ENCODE data around the gene SPAG6.

The SPAG6 gene

GRCh38 chr10:22335173-22335933 is 9.9 kb upstream of the SPAG6 start:
- FAIRE-seq (peak; percentile 77), DNase-seq (ENCODE audit: insufficient read length) (peak; percentile 51)
- TF ChIP-seq POLR2AphosphoS5 (IDR thresholded peaks at IDR 0.05; ENCODE audit: low read depth, low read length) (no peak), POLR2A (IDR thresholded peaks at IDR 0.05; ENCODE audit: low read depth, low read length) (peak; percentile 24; the same call in 1 of the 2 replicates)

GRCh38 chr10:22338185-22338900 is 7.0 kb upstream of the SPAG6 start:
- DNase-seq (ENCODE audit: insufficient read length) (no peak), FAIRE-seq (no peak)
- TF ChIP-seq POLR2A (IDR thresholded peaks at IDR 0.05; ENCODE audit: low read depth, low read length) (no peak), POLR2AphosphoS5 (IDR thresholded peaks at IDR 0.05; ENCODE audit: low read depth, low read length) (no peak), TAF1 (IDR thresholded peaks at IDR 0.05; ENCODE audit: borderline replicate concordance, low read depth, low read length) (no peak)

- FAIRE-seq: no peak
- no peak for DNase-seq (ENCODE audit: insufficient read length)
- TF ChIP-seq POLR2A (IDR thresholded peaks at IDR 0.05; ENCODE audit: low read depth, low read length): no peak
- TF ChIP-seq POLR2AphosphoS5 (IDR thresholded peaks at IDR 0.05; ENCODE audit: low read depth, low read length): no peak
- TF ChIP-seq TAF1 (IDR thresholded peaks at IDR 0.05; ENCODE audit: borderline replicate concordance, low read depth, low read length): no peak
These were observed 6.4 kb upstream of the SPAG6 start for GRCh38 chr10:22338931-22339330.

- FAIRE-seq (peak; percentile 84), DNase-seq (ENCODE audit: insufficient read length) (no peak)
- no peak for TF ChIP-seq TAF1 (IDR thresholded peaks at IDR 0.05; ENCODE audit: borderline replicate concordance, low read depth, low read length)
- TF ChIP-seq POLR2AphosphoS5 (IDR thresholded peaks at IDR 0.05; ENCODE audit: low read depth, low read length): no peak
- TF ChIP-seq POLR2A (IDR thresholded peaks at IDR 0.05; ENCODE audit: low read depth, low read length): no peak
These were observed 5.5 kb upstream of the SPAG6 start for GRCh38 chr10:22339761-22340328.

- DNase-seq (ENCODE audit: insufficient read length) (no peak), FAIRE-seq (peak; percentile 69)
- TF ChIP-seq POLR2A (IDR thresholded peaks at IDR 0.05; ENCODE audit: low read depth, low read length) (no peak; the same call in 1 of the 2 replicates), TAF1 (IDR thresholded peaks at IDR 0.05; ENCODE audit: borderline replicate concordance, low read depth, low read length) (0 out of 2 replicates have a peak, but pooled peaks have one; percentile 24), POLR2AphosphoS5 (IDR thresholded peaks at IDR 0.05; ENCODE audit: low read depth, low read length) (peak; percentile 50; the same call in 1 of the 2 replicates)
These were observed 4.7 kb upstream of the SPAG6 start for GRCh38 chr10:22340329-22341189.

- TF ChIP-seq POLR2AphosphoS5 (IDR thresholded peaks at IDR 0.05; ENCODE audit: low read depth, low read length): no peak
- TF ChIP-seq POLR2A (IDR thresholded peaks at IDR 0.05; ENCODE audit: low read depth, low read length): 0 out of 2 replicates have a peak, but pooled peaks have one; percentile 11
- FAIRE-seq (peak; percentile 78), DNase-seq (ENCODE audit: insufficient read length) (no peak)
These were observed 3.9 kb upstream of the SPAG6 start for GRCh38 chr10:22341190-22341925.

GRCh38 chr10:22341926-22342196 is 3.4 kb upstream of the SPAG6 start:
- TF ChIP-seq TAF1 (IDR thresholded peaks at IDR 0.05; ENCODE audit: borderline replicate concordance, low read depth, low read length) (no peak), POLR2AphosphoS5 (IDR thresholded peaks at IDR 0.05; ENCODE audit: low read depth, low read length) (no peak), POLR2A (IDR thresholded peaks at IDR 0.05; ENCODE audit: low read depth, low read length) (no peak)
- DNase-seq (ENCODE audit: insufficient read length) (no peak), FAIRE-seq (no peak)

- TF ChIP-seq POLR2AphosphoS5 (IDR thresholded peaks at IDR 0.05; ENCODE audit: low read depth, low read length): no peak
- TF ChIP-seq TAF1 (IDR thresholded peaks at IDR 0.05; ENCODE audit: borderline replicate concordance, low read depth, low read length): no peak
- no peak for TF ChIP-seq POLR2A (IDR thresholded peaks at IDR 0.05; ENCODE audit: low read depth, low read length)
- FAIRE-seq (peak; percentile 50), DNase-seq (ENCODE audit: insufficient read length) (no peak)
These were observed 2.9 kb upstream of the SPAG6 start for GRCh38 chr10:22342421-22342820.

- DNase-seq (ENCODE audit: insufficient read length) (no peak), FAIRE-seq (peak; percentile 77)
- no peak for TF ChIP-seq TAF1 (IDR thresholded peaks at IDR 0.05; ENCODE audit: borderline replicate concordance, low read depth, low read length)
- TF ChIP-seq POLR2AphosphoS5 (IDR thresholded peaks at IDR 0.05; ENCODE audit: low read depth, low read length): no peak
- TF ChIP-seq POLR2A (IDR thresholded peaks at IDR 0.05; ENCODE audit: low read depth, low read length): no peak
These were observed 1.6 kb upstream of the SPAG6 start for GRCh38 chr10:22343731-22344130.

GRCh38 chr10:22344249-22344648 is 1.0 kb upstream of the SPAG6 start:
- DNase-seq (ENCODE audit: insufficient read length) (no peak), FAIRE-seq (peak; percentile 85)
- TF ChIP-seq TAF1 (IDR thresholded peaks at IDR 0.05; ENCODE audit: borderline replicate concordance, low read depth, low read length) (no peak), POLR2A (IDR thresholded peaks at IDR 0.05; ENCODE audit: low read depth, low read length) (no peak), POLR2AphosphoS5 (IDR thresholded peaks at IDR 0.05; ENCODE audit: low read depth, low read length) (no peak)
